D341Med (cell line): ENCODE results near the gene TGM2.

ENCODE experiments used
- DNase-seq: peaks from one replicate; pipeline ENCODE4 v3.0.0; 2012; ENCODE audit warnings: low spot score

Gene TGM2

GRCh38 chr20:38132156-38132909, 32.7 kb downstream of the TGM2 start:
- no peak for DNase-seq

- DNase-seq, result no peak
Measured at GRCh38 chr20:38131588-38132121, 33.4 kb downstream of the TGM2 start.

- no peak for DNase-seq
Measured at GRCh38 chr20:38130687-38131587, 34.1 kb downstream of the TGM2 start.

- no peak for DNase-seq
Measured at GRCh38 chr20:38129893-38130609, 35.0 kb downstream of the TGM2 start.

- DNase-seq, result no peak
Measured at GRCh38 chr20:38129248-38129865, 35.7 kb downstream of the TGM2 start.

GRCh38 chr20:38128691-38129090, 36.4 kb downstream of the TGM2 start:
- DNase-seq, result no peak

- no peak for DNase-seq
Measured at GRCh38 chr20:38127920-38128528, 37.0 kb downstream of the TGM2 start.

- DNase-seq, result no peak
Measured at GRCh38 chr20:38126932-38127621, 38.0 kb downstream of the TGM2 start.

GRCh38 chr20:38126146-38126921, 38.7 kb downstream of the TGM2 start:
- DNase-seq, result no peak

GRCh38 chr20:38125157-38126056, 39.7 kb downstream of the TGM2 start:
- no peak for DNase-seq

GRCh38 chr20:38123021-38123587, 42.0 kb downstream of the TGM2 start:
- DNase-seq, result no peak

- DNase-seq, result no peak
Measured at GRCh38 chr20:38121741-38122140, 43.3 kb downstream of the TGM2 start.

GRCh38 chr20:38120625-38120988, 44.5 kb downstream of the TGM2 start:
- DNase-seq, result no peak

- DNase-seq, result no peak
Measured at GRCh38 chr20:38119446-38119845, 45.6 kb downstream of the TGM2 start.

- no peak for DNase-seq
Measured at GRCh38 chr20:38117635-38118034, 47.4 kb downstream of the TGM2 start.

- DNase-seq, result no peak
Measured at GRCh38 chr20:38117205-38117604, 47.9 kb downstream of the TGM2 start.

- no peak for DNase-seq
Measured at GRCh38 chr20:38116409-38117165, 48.5 kb downstream of the TGM2 start.

GRCh38 chr20:38115896-38116295, 49.2 kb downstream of the TGM2 start:
- no peak for DNase-seq
